Activated CD4-positive, alpha-beta T cell treated with anti-CD3 and anti-CD28 coated beads, Interleukin-2, amount 50 U/mL, for 4 hours (primary cell): ENCODE results near the gene PANX1.

ENCODE experiments used
- DNase-seq, 2 experiments: peaks; one replicate each; pipeline ENCODE4 v3.0.0-alpha.2; 2020

Gene PANX1

DNA sequence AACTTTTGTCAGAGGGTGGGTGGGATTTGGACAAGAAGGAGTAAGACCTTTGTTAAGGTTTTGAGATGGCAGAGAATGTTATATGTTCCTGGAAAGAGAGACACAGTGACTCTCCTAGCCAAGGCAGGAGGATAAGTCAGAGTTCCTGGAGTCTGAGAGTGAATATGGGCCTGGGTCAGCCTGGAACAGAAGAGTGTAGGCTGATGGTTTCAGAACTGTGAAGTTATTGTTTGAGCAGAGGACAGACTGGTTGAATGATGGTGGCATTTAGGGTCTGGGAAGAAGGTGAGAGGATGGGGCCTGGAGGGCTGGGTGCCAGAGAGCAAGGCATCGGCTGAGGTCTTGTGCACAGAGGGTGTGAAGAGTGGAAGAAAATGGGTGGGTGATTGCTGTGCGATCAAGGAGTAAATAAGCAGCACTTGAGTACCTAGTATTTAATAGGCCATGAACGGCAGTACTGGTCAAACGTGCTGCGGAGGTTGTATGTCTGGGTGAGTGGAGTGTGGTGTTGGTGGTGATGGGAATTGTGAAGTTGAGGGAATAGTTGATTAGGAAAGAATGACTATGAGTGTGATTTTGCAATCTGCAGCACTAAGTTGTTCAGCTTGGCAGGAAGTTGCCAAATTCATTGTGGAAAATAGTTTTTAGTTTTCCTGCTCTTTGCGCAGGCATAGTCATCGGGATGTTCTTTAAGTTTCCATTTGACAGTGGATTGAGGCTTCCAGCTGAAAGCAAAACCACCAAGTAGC is 1.8 kb downstream of the PANX1 start:
- no peak for DNase-seq

DNA sequence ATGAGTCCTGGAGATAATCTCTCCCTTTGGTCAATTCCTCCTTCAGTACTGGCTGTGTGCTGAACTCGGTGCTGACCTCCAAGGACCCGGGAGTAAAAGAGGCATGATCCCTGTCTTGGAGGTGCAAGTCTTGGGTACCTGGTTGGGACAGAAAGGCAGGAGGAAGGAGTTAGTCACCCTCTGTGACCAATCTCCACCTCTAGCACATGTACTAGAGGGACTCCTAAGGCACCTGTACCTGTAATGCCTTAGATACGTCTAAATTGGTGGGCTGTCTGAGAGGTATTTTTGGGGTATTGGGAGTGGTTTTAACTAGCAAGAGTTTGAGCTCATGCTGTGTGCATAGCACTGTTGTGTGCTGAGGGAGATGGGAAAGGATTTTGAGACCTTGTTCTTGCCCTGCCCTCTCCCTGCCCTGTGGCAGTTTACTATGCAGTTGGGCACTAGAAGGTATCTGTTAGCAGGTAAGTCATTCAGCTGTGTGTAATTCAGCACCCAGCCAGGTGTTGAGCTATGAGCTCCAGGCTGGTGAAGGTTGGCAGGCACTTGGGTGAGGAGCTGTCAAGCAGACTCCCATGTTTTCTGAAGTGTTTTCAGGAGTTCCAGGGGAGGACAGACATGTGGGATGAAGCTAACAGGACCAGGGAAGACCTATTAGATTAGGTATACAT is 2.5 kb downstream of the PANX1 start:
- no peak for DNase-seq

DNA sequence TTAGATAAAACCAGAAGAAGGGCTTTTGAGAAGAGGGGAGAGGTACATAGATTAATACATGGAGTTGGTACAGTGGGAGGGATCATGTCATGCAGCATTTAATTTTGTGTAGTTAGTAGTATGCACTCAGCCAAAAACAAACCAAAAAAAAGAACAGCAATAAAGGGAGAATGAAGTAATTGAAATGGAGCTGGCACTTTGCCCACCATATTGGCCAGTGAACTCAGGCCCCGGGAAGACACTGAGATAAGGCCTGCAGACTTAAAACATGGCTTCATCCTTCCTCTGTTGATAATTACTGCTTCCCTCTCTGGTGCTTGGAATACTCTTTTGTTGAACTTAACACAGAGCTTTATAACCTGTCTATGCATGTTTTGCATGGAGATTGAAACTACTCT is 3.1 kb downstream of the PANX1 start:
- DNase-seq: no peak

DNA sequence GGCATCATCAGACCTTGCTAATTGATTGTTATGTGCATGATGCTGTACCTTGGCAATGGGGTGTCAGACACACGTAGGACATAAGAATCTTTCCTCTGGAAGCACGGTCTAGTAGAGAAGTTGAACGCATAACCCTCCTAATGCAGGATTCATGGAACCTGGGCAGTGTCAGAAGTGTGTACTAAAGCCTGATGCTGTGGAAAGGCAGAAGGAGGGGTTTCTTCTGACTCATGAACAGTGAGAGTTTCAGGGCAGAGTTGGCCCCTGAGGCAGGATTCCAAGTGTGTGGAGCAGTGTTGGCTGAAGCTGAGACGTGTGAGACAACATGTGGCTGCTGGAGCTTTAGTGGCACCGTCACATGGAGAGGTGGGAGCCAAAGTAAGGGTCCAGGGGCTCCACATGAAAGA is 3.5 kb downstream of the PANX1 start:
- no peak for DNase-seq

DNA sequence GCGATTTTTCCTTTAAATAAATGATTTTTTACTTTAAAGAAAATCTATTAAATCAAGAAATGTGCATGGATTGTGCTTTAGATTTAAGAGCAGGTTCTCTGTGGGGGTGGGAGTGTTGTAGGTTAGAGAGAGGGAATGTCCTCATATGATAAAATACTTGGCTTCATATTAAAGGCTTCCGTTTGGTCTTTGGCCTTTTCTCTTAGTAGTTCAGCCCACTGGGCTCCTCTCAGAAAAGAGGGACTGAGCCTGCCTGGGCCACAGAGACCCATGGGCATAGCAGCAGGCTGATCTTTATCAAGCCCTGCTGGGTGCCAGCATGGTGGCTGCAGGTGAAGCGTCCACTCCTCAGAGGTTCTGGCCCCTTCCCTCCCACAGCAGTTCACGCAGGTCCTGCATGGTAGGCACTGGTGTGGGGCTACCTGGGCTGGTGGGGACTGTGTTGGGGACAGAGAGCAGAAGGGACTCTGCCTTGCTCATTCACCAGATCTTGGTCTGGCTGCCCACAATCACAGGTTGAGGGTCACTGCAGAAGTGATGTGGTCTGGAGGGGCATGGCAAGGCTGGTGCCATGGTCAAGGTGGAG is 4.3 kb downstream of the PANX1 start:
- no peak for DNase-seq

DNA sequence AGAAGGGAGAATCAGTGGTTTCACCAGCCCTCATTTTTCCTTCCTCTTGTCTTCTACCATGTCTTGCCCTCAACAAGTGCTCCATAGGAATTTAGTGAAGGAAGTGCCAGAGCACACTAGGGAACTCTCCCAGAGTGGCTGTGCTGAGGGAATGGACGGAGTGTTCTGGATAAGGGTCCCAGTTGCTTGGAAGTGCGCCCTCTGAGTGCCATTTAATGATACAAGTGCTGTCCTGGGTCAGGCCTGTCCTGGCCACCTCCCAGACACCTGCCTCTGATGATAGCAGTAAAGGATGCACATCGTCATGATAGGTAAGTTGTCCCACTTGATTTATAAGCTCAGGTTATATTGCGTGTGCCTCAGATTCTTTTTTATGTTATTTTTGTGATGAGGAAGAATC is 5.1 kb downstream of the PANX1 start:
- no peak for DNase-seq

DNA sequence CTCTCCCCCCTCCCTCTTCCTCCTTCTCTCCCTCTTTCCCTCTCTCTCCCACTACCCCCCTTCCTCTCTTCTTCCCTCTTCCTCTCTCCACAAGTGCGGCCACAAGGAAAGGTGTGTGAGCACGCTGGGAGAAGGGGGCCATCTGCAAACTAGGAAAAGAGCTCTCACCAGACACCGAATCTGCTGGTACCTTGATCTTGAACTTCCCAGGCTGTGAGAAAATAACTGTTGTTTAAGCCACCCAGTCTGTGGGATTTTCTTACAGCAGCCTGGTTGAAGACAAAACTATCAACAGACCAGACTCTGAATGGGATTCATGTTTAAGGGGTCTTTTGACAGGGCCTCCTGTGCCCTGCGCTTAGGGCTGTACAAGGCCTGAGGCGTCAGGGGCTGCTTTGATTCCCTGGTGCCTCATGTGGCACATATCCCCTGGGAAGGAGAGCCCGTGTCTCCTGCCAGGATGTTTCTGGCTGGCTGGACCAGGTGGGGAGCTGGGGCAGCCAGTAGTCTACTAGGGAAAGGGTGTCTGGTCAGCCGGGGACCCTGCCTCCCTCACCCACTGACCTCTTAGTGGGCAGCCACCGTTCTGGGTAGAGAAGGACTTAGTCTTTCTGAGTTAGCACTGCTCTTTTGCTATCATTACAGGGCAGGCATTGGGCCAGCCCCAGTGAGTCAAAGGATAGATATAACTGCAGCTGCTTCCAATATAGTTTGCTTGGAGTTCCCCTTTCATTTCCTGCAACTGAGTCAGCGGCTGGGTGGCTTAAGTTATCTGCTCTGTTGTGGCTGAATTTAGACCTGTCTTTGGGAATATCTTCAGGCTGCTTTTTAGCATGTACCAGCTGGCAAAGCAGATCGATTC is 6.2 kb downstream of the PANX1 start:
- DNase-seq: peak in 1 of 2 experiments; percentile 16

DNA sequence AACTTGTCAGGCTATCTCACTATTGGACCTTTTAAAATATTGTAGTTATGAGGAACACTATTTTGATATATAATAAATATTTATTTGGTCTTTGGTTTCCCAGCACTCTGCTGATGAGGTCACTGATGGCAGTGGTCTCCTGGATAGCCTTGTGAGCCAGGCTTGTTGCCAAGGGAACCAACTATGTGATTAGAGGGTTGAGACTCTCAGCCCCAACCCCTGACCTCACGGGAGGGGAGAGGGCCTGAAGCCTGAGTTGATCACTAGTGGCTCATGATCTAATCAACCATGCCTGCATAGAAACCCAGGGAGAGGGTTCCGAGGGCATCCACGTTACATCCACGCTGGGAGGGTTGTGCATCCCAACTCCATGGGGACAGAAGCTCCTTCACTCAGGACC is 10.8 kb downstream of the PANX1 start:
- no peak for DNase-seq

DNA sequence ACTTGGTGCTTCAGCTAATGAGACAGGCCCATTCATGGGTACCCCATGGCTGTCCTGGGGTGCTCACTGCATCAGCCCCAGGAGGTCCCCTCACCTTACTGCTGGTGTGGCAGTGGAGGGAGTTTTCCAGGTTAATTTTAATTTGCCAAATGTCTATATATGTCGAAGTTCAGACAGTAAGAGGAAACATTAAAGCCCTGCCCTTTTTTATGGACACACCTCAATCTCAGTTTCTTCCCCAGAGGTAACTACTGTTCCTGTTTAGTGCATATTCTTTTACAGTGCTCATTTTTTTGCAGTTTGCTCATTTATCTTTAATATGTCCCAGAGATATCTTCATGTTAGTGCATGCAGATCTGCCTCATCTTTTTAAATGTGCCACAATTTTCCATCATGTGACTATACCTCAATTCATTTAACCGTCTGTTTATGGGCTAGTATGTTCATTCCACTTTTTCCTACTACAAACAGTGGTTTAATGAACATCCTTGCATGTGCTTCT is 11.6 kb downstream of the PANX1 start:
- DNase-seq: no peak

DNA sequence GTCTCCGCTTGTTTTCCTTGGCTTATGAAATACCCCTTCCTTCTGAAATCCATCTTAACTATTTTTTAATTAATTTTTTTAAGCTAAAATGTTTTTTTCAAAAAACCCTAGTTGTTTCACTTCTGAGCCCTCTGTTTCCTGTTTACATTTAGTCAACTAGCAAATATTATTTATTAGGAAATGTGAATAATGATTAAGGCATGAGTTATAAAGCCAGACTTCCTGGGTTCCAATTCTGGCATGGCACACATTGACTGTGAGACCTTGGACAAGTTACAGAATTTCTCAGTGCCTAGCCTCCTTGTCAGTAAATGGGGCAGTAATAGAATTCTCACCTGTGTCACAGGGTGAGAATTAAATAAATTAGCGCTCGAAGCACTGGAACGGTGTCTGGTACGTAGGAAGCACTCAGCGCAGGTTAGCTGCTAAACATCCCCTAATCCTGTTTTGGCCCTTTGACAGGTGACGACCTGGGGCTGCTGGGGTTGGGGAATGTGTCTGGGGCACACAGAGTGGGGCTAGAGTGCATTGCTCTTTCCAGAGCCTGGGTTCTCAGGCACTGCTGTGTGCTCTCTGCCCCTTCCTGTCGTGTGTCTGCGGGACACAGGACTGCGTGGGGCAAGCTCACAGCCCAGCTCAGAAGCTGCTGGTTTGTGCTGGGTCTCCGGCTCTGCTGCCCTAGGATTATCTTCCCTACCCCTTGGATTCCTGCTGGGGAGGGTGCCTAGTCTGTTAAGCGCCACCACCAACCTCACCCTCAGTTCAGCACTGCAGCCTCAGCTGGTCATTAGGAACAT is 13.1 kb downstream of the PANX1 start:
- DNase-seq: no peak

DNA sequence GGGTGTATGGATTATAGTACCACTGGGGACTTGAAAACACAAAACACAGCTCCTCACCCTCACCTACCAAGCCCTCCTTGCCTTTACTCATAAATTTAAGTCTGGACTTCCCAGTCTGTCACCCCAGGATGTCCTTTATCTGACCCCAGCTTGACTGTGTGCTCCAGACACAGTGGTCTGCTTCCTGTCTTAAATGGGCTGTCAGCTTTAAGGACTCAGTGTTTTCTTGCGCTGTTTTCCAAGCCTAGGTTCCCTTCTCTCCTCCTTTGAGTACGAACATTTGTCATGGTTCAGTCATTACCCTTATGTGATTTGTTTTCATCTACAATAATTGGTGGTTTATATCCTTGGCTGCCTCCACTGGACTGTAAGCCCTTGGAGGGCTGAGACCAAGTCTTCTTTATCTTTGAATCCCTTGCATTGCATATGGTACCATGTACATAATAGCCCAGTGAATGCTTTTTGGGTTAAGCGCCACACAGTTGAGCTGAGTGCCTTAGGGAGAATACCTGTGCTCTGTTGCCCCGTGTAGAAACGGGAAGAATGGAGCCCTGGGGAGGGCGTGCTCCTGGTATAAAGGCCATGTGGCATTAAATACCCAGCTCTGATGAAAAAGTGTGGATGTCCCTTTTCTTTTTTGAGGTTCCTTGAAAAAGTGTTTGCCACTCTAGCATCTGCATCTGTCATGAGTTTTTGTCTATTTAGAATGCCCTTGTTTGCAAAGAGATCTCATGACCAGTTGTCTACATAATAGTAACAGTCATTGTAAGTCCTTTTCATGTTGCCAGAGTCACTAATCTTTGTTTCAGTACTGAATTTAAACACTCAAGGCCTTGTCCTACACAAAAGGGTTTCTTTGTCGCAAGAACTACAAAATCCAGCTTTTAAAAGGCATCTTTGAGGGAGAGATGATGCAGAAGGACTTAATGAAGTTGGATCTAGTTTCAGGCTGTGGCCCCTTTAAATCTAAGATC is 14.0 kb downstream of the PANX1 start:
- DNase-seq: no peak

DNA sequence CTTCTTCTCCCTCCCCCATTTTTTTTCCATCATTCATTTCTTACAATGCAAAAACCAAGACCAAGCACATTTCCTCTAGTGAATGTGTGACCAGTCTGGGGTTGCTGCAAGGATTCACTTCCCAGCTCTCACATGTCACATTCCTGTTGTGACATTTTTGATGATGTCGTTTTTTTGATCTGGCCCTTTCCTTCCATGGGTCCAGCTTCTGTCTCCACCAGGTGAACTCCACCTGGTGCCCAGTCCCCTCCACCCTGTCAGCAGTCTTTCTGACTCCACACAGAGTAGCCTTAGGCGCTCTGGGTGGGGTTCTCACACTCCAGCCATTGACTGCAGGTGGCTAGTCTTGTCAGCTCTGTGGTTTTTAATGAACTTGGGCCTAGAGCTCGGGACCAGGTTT is 15.6 kb downstream of the PANX1 start:
- DNase-seq: no peak

DNA sequence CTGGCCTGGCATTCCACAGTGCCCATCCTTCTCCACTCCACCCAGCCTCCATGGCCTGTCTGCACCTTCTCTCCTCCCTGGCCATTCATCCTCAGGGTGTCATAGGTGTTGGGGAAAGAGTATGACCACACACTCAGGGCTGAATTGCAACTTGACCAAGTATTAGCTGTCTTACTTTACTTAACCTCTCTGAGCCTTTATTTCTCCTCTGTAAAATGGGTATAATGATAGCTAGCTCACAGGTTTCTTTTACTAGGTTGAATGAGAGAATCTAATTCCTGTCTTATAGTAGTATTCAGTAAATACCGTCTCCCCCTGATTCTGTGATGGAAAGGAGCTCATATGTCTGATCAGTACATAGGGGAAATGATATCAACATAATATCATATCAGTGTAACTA is 16.0 kb downstream of the PANX1 start:
- no peak for DNase-seq

DNA sequence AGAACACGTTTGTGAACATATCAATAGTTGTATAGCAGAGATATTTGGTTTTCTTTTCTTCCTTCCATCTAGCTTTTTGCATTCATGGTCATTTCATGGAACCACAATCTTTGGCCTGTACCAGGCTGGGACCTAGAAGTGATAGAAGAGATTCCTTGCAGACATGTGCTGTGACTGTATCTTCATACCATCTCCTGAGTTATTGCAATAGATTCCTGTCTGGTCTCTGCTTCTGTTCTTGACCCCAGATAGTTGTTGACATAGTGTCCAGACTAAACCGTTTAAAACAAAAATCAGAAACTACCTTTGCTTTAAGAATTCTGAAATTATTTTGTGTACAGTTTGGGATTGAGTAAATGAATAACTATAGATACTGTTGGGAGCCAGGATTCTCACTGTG is 16.8 kb downstream of the PANX1 start:
- no peak for DNase-seq

DNA sequence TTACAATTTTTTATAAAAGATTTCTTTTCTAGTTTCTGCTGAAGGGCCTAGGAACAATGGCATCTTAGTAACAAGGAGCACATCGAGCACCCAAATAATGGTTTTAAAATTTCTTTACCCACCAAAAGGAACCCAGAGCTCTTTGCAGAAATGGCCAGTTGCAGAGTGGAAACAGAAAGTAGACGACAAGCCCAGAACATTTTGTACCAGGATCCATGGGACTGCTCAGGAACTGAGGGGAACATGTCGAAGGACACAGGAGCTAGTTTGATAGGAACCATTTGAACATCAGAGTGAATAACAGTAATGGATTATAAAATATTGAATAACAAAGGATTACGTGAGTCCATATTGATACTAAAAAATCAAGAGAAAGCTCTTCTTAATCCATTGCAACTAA is 17.3 kb downstream of the PANX1 start:
- DNase-seq: no peak

DNA sequence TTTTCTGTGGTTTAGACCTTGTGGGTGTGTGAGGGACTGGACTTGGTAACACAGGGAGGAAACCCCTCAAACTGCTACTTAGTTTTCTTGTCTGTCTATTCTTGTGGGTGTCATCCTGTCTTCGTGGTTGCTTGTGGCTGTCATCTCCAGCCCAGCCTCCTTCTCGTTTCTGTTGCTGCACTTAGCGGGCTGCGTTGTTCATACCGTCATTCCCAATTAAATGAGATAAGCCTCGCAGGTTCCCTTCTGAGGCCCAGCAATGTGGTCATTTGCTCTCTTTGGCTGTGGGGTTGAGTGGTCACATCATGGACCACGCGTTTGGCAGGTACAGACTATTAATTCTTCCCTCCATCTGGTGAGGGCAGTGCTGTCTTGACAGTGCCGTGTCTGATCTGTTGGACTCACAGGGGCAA is 18.8 kb downstream of the PANX1 start:
- DNase-seq: no peak

DNA sequence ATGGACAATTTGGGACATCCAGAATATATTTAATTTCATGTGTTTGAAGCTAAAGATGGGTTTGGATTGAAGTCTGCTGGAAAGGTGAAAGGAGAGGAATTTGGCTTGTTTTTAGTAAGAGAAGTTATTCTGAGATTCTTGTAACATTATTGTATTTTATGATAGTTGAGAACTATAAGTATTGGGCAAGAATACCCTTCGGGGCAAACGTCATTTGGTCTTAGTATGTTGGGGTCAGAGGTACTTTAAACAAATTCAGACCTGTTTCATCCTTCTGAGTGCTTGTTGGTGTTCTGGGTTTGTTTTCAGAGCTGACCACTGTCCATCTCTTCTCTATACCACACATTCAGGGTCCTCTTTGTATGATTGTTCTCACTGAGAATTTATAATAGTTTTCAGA is 19.5 kb downstream of the PANX1 start:
- DNase-seq: no peak

DNA sequence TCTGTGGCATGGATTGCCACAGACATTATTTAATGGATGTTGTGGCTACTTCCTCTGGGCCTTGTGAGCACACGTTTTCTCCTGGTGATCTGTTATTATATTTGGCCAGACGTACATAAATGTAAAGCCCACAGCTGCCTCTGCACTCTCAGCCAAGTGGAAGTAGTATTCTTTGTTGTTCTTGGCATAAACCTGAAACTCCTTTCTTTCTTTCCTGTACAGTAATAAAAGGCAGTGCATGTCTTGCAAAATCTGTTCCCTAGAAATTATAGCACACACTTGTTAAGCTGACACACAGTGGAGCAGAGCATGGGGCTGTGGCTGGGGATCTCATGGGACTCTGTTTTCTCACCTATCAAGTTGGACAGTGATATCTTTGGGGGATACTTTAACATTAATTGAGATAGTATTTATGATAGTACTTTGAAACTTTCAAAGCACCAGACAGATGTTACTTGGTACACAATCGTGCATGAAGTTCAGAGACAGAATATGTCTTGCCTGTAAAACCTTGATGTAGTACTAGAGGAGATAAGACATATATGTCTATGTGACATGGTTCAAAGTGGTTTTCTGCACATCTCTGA is 20.9 kb downstream of the PANX1 start:
- no peak for DNase-seq

DNA sequence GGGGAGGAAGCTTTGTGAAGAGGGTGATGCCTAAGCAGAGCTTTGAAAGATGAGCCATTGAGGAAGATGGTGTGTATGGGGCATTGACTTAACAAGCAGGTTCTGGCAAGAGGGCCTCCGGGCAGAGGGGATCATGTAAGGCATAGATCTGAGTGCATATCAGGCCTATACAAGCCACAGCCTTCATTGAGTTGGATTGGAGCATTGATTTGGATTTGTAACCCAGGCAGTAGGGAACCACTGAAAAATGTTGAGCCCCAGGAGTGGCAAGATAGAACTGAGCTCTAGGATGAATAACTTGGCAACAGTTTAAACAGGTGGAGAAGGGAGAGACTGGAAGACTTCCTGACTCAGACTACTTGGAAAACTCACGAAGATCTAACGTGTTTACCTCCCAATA is 21.4 kb downstream of the PANX1 start:
- no peak for DNase-seq
